ENCODE results near the gene DNAJC10. TPM values are rescaled to one million over a fixed set of nuclear protein-coding genes. Genes with fewer than 3 reads are reported as not detected.

The DNAJC10 gene
- polyA plus RNA-seq, 1 donor (not counting 4 experiments of a cell fraction or from before 2014, with no cell fraction given), result 92.6 TPM

- dilution Hi-C loops (cut with MboI; ENCODE audit: extremely low pct_ligation_motif_present, low sequenced_read_pairs), result no loop called here
Measured at GRCh38 chr2:182817558-182817957, 101.5 kb downstream of the DNAJC10 start.

GRCh38 chr2:182818501-182818900 is 102.4 kb downstream of the DNAJC10 start:
- H3K27ac ChIP-seq (ENCODE audit: control insufficient read depth, insufficient read depth, low read length), result no peak overlapping the region
- H4K20me1 ChIP-seq (ENCODE audit: control insufficient read depth, extremely low read depth, insufficient read depth, low read length), result no peaks in the 10 kb centered on the region
- TF ChIP-seq EZH2 (IDR thresholded peaks at IDR 0.05; ENCODE audit: low read length) (no peak), CTCF (optimal IDR thresholded peaks at IDR 0.05 in 1 of 3, IDR thresholded peaks at IDR 0.05 in 1 of 3, conservative IDR thresholded peaks at IDR 0.05 in 1 of 3; ENCODE audit: extremely low read depth in 1 of 3, insufficient read depth in 2 of 3, low read length in 3 of 3) (no peak)
- H3K4me1 ChIP-seq (ENCODE audit: control insufficient read depth, extremely low read depth, insufficient read depth, low read length), result no peaks in the 10 kb centered on the region
- no peak overlapping the region for H3K4me3 ChIP-seq (ENCODE audit: control insufficient read depth in 2 of 3, extremely low read depth in 1 of 3, insufficient read depth in 2 of 3, low read depth in 1 of 3, low read length in 3 of 3)
- no peak for FAIRE-seq
- no peaks in the 10 kb centered on the region for H3K36me3 ChIP-seq (ENCODE audit: control insufficient read depth in 2 of 2, extremely low read depth in 1 of 2, insufficient read depth in 2 of 2, low read length in 2 of 2)
- peaks cover 4% of the 10 kb centered on the region for H3K27me3 ChIP-seq (ENCODE audit: control insufficient read depth, extremely low read depth, insufficient read depth, low read length)
- dilution Hi-C loops (cut with MboI; ENCODE audit: extremely low pct_ligation_motif_present, low sequenced_read_pairs), result no loop called here
- no peak overlapping the region for H3K9ac ChIP-seq (ENCODE audit: control insufficient read depth, extremely low read depth, insufficient read depth, low read length)
- H2AFZ ChIP-seq (ENCODE audit: control insufficient read depth, low read length), result no peak overlapping the region
- H3K9me3 ChIP-seq (ENCODE audit: control insufficient read depth, low read depth, low read length), result no peaks in the 10 kb centered on the region
- DNase-seq (ENCODE audit: low read depth, low spot score), result no peak
- H3K9me1 ChIP-seq (ENCODE audit: control insufficient read depth, extremely low read depth, insufficient read depth, low read length), result no peaks in the 10 kb centered on the region
- H3K4me2 ChIP-seq (ENCODE audit: control insufficient read depth, extremely low read depth, insufficient read depth, low read depth, low read length), result no peak overlapping the region
- no peaks in the 10 kb centered on the region for H3K79me2 ChIP-seq (ENCODE audit: control insufficient read depth, insufficient read depth, low read length)

More at GRCh38 chr2:182817558-182817957, 101.5 kb downstream of the DNAJC10 start:
- Histone ChIP-seq H4K20me1 (ENCODE audit: control insufficient read depth, extremely low read depth, insufficient read depth, low read length) (no peaks in the 10 kb centered on the region), H3K27me3 (ENCODE audit: control insufficient read depth, extremely low read depth, insufficient read depth, low read length) (peaks cover 4% of the 10 kb centered on the region), H3K9me3 (ENCODE audit: control insufficient read depth, low read depth, low read length) (no peaks in the 10 kb centered on the region), H3K36me3 (ENCODE audit: control insufficient read depth in 2 of 2, extremely low read depth in 1 of 2, insufficient read depth in 2 of 2, low read length in 2 of 2) (no peaks in the 10 kb centered on the region), H3K27ac (ENCODE audit: control insufficient read depth, insufficient read depth, low read length) (no peak overlapping the region), H3K79me2 (ENCODE audit: control insufficient read depth, insufficient read depth, low read length) (no peaks in the 10 kb centered on the region), H3K4me2 (ENCODE audit: control insufficient read depth, extremely low read depth, insufficient read depth, low read depth, low read length) (no peak overlapping the region), H2AFZ (ENCODE audit: control insufficient read depth, low read length) (no peak overlapping the region), H3K4me3 (ENCODE audit: control insufficient read depth in 2 of 3, extremely low read depth in 1 of 3, insufficient read depth in 2 of 3, low read depth in 1 of 3, low read length in 3 of 3) (no peak overlapping the region), H3K4me1 (ENCODE audit: control insufficient read depth, extremely low read depth, insufficient read depth, low read length) (no peaks in the 10 kb centered on the region), H3K9ac (ENCODE audit: control insufficient read depth, extremely low read depth, insufficient read depth, low read length) (no peak overlapping the region), H3K9me1 (ENCODE audit: control insufficient read depth, extremely low read depth, insufficient read depth, low read length) (no peaks in the 10 kb centered on the region)
- TF ChIP-seq CTCF (optimal IDR thresholded peaks at IDR 0.05 in 1 of 3, IDR thresholded peaks at IDR 0.05 in 1 of 3, conservative IDR thresholded peaks at IDR 0.05 in 1 of 3; ENCODE audit: extremely low read depth in 1 of 3, insufficient read depth in 2 of 3, low read length in 3 of 3), result no peak
- no peak for TF ChIP-seq EZH2 (IDR thresholded peaks at IDR 0.05; ENCODE audit: low read length)
- FAIRE-seq (no peak), DNase-seq (ENCODE audit: low read depth, low spot score) (no peak)
